Skeletal muscle satellite cell (primary cell): ENCODE results near the gene RIN1.
"Not testable (repeated sequence)": the region's sequence is repeated elsewhere in the genome, so short reads cannot be mapped to it uniquely, and the experiment has no call there.

Source experiments
- H3K27me3 ChIP-seq: 2 replicates; pipeline ENCODE4 v1.7.0; 2013; ENCODE audit warnings: low read length; ENCODE audit not compliant: control insufficient read depth, insufficient read depth
- H3K36me3 ChIP-seq: 2 replicates; pipeline ENCODE4 v1.7.0; 2013; ENCODE audit warnings: mild to moderate bottlenecking, control low read depth, low read length; ENCODE audit not compliant: insufficient read depth
- H3K4me1 ChIP-seq: 2 replicates; pipeline ENCODE4 v1.7.0; 2013; ENCODE audit warnings: low read length; ENCODE audit not compliant: control insufficient read depth, insufficient read depth
- H3K4me2 ChIP-seq: 2 replicates; pipeline ENCODE4 v1.7.0; 2013; ENCODE audit warnings: mild to moderate bottlenecking, low read length
- H3K4me3 ChIP-seq: 2 replicates; pipeline ENCODE4 v1.7.0; 2013; ENCODE audit warnings: low read length
- H3K9ac ChIP-seq: 2 replicates; pipeline ENCODE4 v1.7.0; 2013; ENCODE audit warnings: mild to moderate bottlenecking, low read depth, low read length, moderate library complexity
- H3K9me3 ChIP-seq: replicated peaks from 2 replicates; pipeline ENCODE4 v1.7.0; 2013; ENCODE audit warnings: mild to moderate bottlenecking, control low read depth, low read length

Gene RIN1

DNA sequence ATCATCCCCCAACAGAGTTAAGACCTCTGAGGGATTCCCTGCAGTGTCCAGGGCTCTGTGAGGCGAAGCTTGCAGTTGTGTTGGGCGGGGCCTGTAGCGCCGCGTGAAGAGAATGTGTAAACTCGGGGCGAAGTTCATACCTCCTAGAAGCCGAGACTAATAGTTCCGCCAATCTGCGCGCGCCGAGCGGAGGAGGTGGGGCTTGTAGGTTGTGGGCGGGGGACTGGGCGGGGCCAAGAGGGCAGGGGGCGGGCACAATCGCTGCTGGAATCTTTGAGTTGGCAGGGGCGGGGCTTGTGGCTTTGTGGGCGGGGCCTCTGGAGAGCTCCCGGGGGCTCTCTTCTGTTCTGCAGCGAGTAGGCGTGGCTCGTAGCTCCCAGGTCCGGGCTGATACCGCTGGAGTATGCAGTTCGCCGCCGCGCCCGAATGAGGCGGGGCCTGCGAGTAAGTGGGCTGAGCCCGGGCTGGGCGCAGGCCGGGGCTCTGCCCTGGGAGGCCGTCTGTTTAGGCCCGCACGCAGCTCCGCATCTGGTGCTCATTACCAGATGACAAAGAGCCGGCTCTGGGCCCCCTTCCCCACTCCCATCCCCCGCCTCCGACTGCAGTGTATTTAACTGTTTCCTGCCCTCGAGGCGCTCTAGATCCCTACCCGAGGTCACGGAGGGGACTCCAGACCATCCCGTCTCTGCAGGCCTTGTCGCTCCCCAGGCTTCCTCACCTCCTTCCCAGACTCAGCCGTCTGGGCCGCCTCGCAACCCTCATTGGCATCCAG lies 23.5 kb downstream of the RIN1 start:
- Histone ChIP-seq H3K27me3 (peaks cover 21% of the 10 kb centered on the region), H3K4me1 (peaks cover 27% of the 10 kb centered on the region), H3K4me3 (peak overlapping the region; percentile 78), H3K36me3 (no peaks in the 10 kb centered on the region), H3K9ac (peak overlapping the region; percentile 77), H3K9me3 (no peaks in the 10 kb centered on the region), H3K4me2 (peak overlapping the region; percentile 96)

- peak overlapping the region; percentile 96 for H3K4me2 ChIP-seq
- peak overlapping the region; percentile 77 for H3K9ac ChIP-seq
- H3K9me3 ChIP-seq = no peaks in the 10 kb centered on the region
- H3K4me1 ChIP-seq = peaks cover 20% of the 10 kb centered on the region
- peak overlapping the region; percentile 78 for H3K4me3 ChIP-seq
- H3K27me3 ChIP-seq = peaks cover 27% of the 10 kb centered on the region
- no peaks in the 10 kb centered on the region for H3K36me3 ChIP-seq
Observed at GRCh38 chr11:66311965-66312548, 24.2 kb downstream of the RIN1 start.

DNA sequence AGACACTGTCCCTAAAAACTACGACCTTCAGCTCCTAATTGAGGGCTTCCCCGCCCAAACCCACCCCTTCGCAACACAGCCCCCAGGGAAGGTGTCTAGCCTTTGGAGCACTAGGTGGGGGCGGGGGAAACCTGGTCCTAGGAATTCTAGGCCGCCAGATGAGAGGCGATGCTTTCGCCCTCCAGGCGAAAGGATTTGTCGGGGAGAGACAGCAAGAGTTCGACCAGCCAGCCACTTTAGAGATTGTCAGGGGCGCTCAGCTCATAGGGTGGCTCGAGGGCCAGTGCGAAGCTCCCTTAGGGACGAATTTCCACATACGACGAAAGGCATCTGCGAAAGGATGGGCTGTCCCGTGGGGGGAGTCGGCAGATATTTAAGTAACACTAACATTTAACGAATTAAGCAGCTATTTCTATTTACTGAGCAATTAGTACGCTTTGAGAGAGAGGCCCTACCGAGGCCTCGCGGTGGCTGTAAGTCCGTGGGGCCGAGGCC lies 24.7 kb downstream of the RIN1 start:
- Histone ChIP-seq H3K9ac (peak overlapping the region; percentile 77), H3K27me3 (peaks cover 27% of the 10 kb centered on the region), H3K9me3 (no peaks in the 10 kb centered on the region), H3K4me2 (peak overlapping the region; percentile 96), H3K4me3 (peak overlapping the region; percentile 78), H3K36me3 (no peaks in the 10 kb centered on the region), H3K4me1 (peaks cover 18% of the 10 kb centered on the region)

DNA sequence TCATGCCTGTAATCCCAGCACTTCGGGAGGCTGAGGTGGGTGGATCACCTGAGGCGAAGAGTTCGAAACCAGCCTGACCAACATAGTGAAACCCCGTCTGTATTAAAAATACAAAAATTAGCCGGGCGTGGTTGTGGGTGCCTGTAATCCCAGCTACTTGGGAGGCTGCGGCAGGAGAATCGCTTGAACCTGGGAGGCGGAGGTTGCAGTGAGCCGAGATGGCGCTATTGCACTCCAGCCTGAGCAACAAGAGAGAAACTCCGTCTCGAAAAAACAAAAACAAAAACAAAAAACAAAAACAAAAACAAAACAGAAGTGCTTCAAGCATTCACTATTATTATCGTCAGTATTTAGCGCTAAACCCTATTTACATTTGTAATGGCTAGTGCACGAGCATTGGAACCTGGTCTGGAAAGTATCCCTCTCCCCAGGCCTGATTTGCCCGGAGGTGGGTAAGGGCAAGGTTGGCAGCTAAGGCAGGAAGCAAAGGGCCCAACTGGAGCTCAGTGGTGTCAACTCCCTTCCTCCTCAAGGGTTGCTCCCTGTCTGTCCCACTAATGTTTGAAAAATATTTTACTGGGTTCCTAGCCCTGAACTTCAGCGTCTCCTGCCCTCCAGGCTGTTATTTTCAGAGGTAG lies 25.3 kb downstream of the RIN1 start:
- Histone ChIP-seq H3K4me1 (peaks cover 12% of the 10 kb centered on the region), H3K27me3 (peaks cover 21% of the 10 kb centered on the region)
- not testable (repeated sequence) for H3K36me3 ChIP-seq, H3K4me3 ChIP-seq, H3K4me2 ChIP-seq, H3K9ac ChIP-seq, H3K9me3 ChIP-seq

- no peaks in the 10 kb centered on the region for H3K36me3 ChIP-seq
Observed at GRCh38 chr11:66310324-66310723, 25.9 kb downstream of the RIN1 start.

DNA sequence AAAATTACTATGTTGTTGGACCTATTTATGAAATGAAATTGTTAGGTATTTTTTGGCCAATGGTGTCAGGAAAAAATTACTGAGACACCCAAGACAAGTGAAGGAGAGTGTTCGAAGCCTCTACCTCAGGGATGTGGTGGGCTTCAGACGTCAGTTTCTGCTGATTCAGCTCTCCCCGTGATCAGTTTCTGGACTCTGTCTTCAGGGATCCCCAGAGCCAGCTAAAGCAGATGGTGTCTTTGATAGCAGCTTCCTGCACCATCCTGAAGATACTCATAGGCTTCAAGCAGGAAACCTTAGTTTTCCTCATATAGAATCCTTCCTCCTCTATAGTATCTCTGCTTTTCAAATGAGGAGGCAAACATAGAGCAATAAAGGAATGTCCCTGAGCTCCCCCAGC lies 26.8 kb downstream of the RIN1 start:
- no peak overlapping the region for H3K4me2 ChIP-seq
- H3K9me3 ChIP-seq = no peaks in the 10 kb centered on the region
- no peak overlapping the region for H3K4me3 ChIP-seq
- peaks cover 11% of the 10 kb centered on the region for H3K4me1 ChIP-seq
- H3K36me3 ChIP-seq = no peaks in the 10 kb centered on the region
- H3K9ac ChIP-seq = no peak overlapping the region
- H3K27me3 ChIP-seq = peaks cover 18% of the 10 kb centered on the region

More at GRCh38 chr11:66310324-66310723, 25.9 kb downstream of the RIN1 start:
- Histone ChIP-seq H3K27me3 (peaks cover 18% of the 10 kb centered on the region), H3K9me3 (no peaks in the 10 kb centered on the region), H3K4me3 (no peak overlapping the region), H3K4me1 (peaks cover 11% of the 10 kb centered on the region), H3K9ac (no peak overlapping the region), H3K4me2 (no peak overlapping the region)

- Histone ChIP-seq H3K36me3 (no peaks in the 10 kb centered on the region), H3K4me2 (no peak overlapping the region), H3K4me1 (no peaks in the 10 kb centered on the region), H3K9me3 (no peaks in the 10 kb centered on the region), H3K9ac (no peak overlapping the region), H3K27me3 (peaks cover 10% of the 10 kb centered on the region), H3K4me3 (no peak overlapping the region)
Observed at GRCh38 chr11:66302656-66303055, 33.6 kb downstream of the RIN1 start.

GRCh38 chr11:66299186-66299585 lies 37.0 kb downstream of the RIN1 start:
- Histone ChIP-seq H3K9me3 (no peaks in the 10 kb centered on the region), H3K9ac (no peak overlapping the region), H3K36me3 (no peaks in the 10 kb centered on the region), H3K27me3 (peaks cover 21% of the 10 kb centered on the region), H3K4me1 (no peaks in the 10 kb centered on the region), H3K4me2 (no peak overlapping the region), H3K4me3 (no peak overlapping the region)

DNA sequence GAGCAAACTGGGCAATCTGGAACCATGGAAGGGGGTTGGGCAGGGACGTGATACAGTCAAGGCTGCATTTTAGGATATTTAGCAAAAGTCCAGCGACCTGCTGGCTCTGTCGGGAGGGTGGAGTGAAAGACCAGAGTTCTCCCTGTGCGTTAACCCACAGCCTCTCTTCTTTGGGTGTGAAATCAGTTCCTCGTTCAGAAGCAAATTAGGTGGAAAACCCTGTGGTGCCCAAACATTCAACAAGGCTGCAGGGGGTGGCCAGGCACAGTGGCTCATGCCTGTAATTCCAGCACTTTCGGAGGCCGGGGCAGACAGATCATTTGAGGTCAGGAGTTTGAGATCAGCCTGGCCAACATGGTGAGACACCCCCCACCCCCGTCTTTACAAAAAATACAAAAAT lies 38.6 kb downstream of the RIN1 start:
- Histone ChIP-seq H3K4me2 (no peak overlapping the region), H3K27me3 (peaks cover 37% of the 10 kb centered on the region), H3K9ac (no peak overlapping the region), H3K36me3 (no peaks in the 10 kb centered on the region), H3K4me3 (no peak overlapping the region), H3K4me1 (no peaks in the 10 kb centered on the region), H3K9me3 (no peaks in the 10 kb centered on the region)

DNA sequence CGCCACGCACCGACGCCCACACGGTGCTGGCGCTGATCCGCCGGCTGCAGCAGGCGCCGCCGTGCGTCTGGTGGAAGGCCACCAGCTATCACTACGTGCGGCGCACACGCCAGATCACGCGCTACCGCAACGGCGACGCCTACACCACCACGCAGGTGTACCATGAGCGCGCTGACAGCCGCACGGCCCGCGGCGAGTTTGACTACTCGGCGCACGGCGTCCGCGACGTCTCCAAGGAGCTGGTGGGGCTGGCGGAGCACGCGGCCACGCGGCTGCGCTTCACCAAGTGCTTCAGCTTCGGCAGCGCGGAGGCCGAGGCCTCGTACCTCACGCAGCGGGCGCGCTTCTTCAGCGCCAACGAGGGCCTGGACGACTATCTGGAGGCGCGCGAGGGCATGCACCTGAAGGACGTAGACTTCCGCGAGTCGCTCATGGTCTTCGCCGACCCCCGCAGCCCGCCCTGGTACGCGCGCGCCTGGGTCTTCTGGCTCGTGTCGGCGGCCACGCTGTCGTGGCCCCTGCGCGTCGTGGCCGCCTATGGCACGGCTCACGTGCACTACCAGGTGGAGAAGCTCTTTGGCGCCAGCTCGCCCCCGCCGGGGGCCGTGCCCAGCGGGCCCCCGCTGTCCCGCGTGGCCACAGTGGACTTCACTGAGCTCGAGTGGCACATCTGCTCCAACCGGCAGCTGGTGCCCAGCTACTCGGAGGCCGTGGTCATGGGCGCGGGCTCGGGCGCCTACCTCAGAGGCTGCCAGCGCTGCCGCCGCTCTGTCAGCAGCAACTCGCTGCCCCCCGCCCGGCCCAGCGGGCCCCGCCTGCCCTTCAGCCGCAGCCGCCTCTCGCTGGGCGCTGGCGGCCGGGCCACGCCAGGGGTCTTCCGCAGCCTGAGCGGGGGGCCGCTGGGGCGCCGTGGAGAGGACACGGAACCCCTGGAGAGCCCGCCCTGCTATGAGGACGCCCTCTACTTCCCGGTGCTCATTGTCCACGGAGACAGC lies 41.3 kb downstream of the RIN1 start:
- no peak overlapping the region for H3K4me3 ChIP-seq
- no peak overlapping the region for H3K9ac ChIP-seq
- peaks cover 54% of the 10 kb centered on the region for H3K27me3 ChIP-seq
- no peak overlapping the region for H3K4me2 ChIP-seq
- H3K36me3 ChIP-seq = no peaks in the 10 kb centered on the region
- peaks cover 3% of the 10 kb centered on the region for H3K4me1 ChIP-seq
- no peaks in the 10 kb centered on the region for H3K9me3 ChIP-seq
